ENCODE measurements around the gene CCL21. TPM values are rescaled to one million over a fixed set of nuclear protein-coding genes. Genes with fewer than 3 reads are reported as not detected.

CCL21 gene
- total RNA-seq, 1 experiment from 2014 or later = not detected

DNA sequence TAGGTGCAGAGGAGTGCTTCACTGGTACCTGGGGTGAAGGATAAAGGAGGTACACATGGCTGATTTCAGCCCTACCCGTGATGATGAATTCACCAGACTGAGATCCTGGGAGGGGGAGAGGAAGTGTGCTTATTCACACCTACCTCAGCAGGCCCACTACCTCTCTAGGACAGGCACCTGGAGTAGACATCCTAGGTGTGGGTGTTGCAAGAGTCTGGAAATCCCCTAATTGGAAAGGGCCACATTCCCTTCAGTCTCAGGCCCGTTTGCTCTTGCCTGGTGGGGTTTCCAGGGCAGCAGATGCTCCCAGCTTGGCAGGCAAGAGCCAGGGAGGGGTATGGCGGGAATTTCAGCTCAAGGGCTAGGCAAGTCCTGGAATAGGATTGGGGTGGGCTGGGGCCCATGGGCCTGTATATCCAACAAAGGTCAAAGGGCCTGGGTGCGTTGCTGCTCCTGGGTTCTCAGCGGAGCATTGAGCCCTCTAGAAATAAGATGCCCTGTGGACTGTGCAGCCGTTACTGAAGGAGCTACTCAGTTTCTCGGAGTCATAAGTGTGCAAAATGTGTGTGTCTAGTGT lies 5.8 kb upstream of the CCL21 start:
- ChIA-PET POLR2A (no interaction called here), CTCF (no interaction called here)
- TF ChIP-seq, protein P1, sequence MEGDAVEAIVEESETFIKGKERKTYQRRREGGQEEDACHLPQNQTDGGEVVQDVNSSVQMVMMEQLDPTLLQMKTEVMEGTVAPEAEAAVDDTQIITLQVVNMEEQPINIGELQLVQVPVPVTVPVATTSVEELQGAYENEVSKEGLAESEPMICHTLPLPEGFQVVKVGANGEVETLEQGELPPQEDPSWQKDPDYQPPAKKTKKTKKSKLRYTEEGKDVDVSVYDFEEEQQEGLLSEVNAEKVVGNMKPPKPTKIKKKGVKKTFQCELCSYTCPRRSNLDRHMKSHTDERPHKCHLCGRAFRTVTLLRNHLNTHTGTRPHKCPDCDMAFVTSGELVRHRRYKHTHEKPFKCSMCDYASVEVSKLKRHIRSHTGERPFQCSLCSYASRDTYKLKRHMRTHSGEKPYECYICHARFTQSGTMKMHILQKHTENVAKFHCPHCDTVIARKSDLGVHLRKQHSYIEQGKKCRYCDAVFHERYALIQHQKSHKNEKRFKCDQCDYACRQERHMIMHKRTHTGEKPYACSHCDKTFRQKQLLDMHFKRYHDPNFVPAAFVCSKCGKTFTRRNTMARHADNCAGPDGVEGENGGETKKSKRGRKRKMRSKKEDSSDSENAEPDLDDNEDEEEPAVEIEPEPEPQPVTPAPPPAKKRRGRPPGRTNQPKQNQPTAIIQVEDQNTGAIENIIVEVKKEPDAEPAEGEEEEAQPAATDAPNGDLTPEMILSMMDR (IDR thresholded peaks at IDR 0.05; ENCODE audit: insufficient read depth in 1 of 2, low read depth in 1 of 2, low read length in 1 of 2, severe bottlenecking in 1 of 2, unreplicated experiment in 1 of 2) = no peak
- DNase-seq = no peak
- Mint-ChIP-seq H3K36me3 (ENCODE audit: insufficient read depth, unreplicated experiment) (no peaks in the 10 kb centered on the region), H3K4me3 (ENCODE audit: unreplicated experiment) (no peak overlapping the region), H3K27me3 (ENCODE audit: insufficient read depth, unreplicated experiment) (peaks cover 21% of the 10 kb centered on the region), H3K4me1 (ENCODE audit: low read depth, unreplicated experiment) (no peaks in the 10 kb centered on the region), H3K27ac (ENCODE audit: unreplicated experiment) (no peak overlapping the region), H3K9me3 (ENCODE audit: unreplicated experiment) (no peaks in the 10 kb centered on the region)
- Histone ChIP-seq H3K36me3 (ENCODE audit: control insufficient read depth, insufficient read depth, low read length) (no peaks in the 10 kb centered on the region), H3K4me3 (ENCODE audit: low read depth, low read length) (no peak overlapping the region), H3K9me3 (no peaks in the 10 kb centered on the region), H3K4me1 (no peaks in the 10 kb centered on the region), H3K27me3 (replicated peaks; ENCODE audit: control insufficient read depth, insufficient read depth, low read length) (no peaks in the 10 kb centered on the region; the same call in 1 of the 2 replicates)
- BruUV-seq (replicated peaks) = no TSS peak
- intact Hi-C loops (cut with micrococcal nuclease; ENCODE audit: unreplicated experiment) = no loop called here

DNA sequence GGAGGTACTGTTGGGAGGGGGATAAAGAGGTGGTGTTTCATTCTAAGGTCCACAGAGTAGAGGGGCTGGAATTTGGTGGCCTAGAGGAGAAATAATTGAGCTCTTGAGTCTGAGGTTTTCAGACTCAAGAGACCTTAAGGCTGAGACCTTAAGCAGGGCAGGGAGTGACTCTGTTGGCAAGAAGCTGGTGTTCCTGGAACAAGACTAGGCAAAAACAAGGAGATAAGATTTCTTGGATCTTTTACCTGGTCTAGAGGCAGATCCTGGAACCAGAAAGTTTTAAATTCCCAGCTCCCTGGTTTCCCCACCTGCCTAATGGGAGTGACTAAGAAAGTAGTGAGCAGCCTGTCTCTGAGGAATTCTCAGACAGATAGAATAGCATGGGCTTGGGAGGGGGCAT lies 4.1 kb upstream of the CCL21 start:
- CTCF ChIA-PET = interaction anchor here (0.9 kb wide), 1 partner anchor 11 kb away, joined by 3 read pairs; no protein-coding TSS in a partner anchor
- peaks cover 20% of the 10 kb centered on the region for H3K27me3 Mint-ChIP-seq (ENCODE audit: insufficient read depth, unreplicated experiment)

DNA sequence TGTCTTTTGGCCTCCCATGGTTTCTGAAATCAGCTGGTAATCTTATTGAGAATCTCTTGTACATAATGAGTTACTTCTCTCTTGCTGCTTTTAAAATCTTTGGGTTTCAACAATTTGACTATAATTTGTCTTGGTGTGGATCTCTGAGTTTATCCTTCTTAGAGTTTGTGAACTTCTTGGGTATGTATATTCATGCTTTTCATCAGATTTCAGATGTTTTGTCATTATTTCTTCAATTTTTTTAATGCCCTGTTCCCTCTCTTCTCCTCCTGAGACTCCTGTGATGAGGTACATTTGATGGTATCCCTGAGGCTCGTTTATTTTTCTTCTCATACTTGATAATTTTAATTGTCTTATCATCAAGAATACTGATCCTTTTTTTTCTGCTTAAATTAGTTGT lies 2.2 kb upstream of the CCL21 start:
- BruUV-seq (replicated peaks) = no TSS peak
- TF ChIP-seq, protein P1 (IDR thresholded peaks at IDR 0.05; ENCODE audit: insufficient read depth in 1 of 2, low read depth in 1 of 2, low read length in 1 of 2, severe bottlenecking in 1 of 2, unreplicated experiment in 1 of 2) = no peak
- no peaks in the 10 kb centered on the region for H3K9me3 ChIP-seq
- POLR2A ChIA-PET = no interaction called here
- Mint-ChIP-seq H3K27ac (ENCODE audit: unreplicated experiment) (no peak overlapping the region), H3K9me3 (ENCODE audit: unreplicated experiment) (no peaks in the 10 kb centered on the region), H3K4me1 (ENCODE audit: low read depth, unreplicated experiment) (no peaks in the 10 kb centered on the region), H3K36me3 (ENCODE audit: insufficient read depth, unreplicated experiment) (no peaks in the 10 kb centered on the region), H3K27me3 (ENCODE audit: insufficient read depth, unreplicated experiment) (peaks cover 20% of the 10 kb centered on the region), H3K4me3 (ENCODE audit: unreplicated experiment) (no peak overlapping the region)
- no peak for DNase-seq
- H3K4me1 ChIP-seq = no peaks in the 10 kb centered on the region
- H3K4me3 ChIP-seq (ENCODE audit: low read depth, low read length) = no peak overlapping the region
- H3K36me3 ChIP-seq (ENCODE audit: control insufficient read depth, insufficient read depth, low read length) = no peaks in the 10 kb centered on the region
- CTCF ChIA-PET = no interaction called here
- no peaks in the 10 kb centered on the region; the same call in 1 of the 2 replicates for H3K27me3 ChIP-seq (replicated peaks; ENCODE audit: control insufficient read depth, insufficient read depth, low read length)
- intact Hi-C loops (cut with micrococcal nuclease; ENCODE audit: unreplicated experiment) = no loop called here

More for the DNA sequence above, 4.1 kb upstream of the CCL21 start:
- Histone ChIP-seq H3K4me3 (ENCODE audit: low read depth, low read length) (no peak overlapping the region), H3K27me3 (replicated peaks; ENCODE audit: control insufficient read depth, insufficient read depth, low read length) (no peaks in the 10 kb centered on the region; the same call in 1 of the 2 replicates), H3K36me3 (ENCODE audit: control insufficient read depth, insufficient read depth, low read length) (no peaks in the 10 kb centered on the region), H3K4me1 (no peaks in the 10 kb centered on the region), H3K9me3 (no peaks in the 10 kb centered on the region)
- no peaks in the 10 kb centered on the region for H3K9me3 Mint-ChIP-seq (ENCODE audit: unreplicated experiment)
- TF ChIP-seq, protein P1 (IDR thresholded peaks at IDR 0.05; ENCODE audit: insufficient read depth in 1 of 2, low read depth in 1 of 2, low read length in 1 of 2, severe bottlenecking in 1 of 2, unreplicated experiment in 1 of 2) = no peak
- POLR2A ChIA-PET = no interaction called here
- H3K4me3 Mint-ChIP-seq (ENCODE audit: unreplicated experiment) = no peak overlapping the region
- DNase-seq = no peak
- no peak overlapping the region for H3K27ac Mint-ChIP-seq (ENCODE audit: unreplicated experiment)
- no peaks in the 10 kb centered on the region for H3K36me3 Mint-ChIP-seq (ENCODE audit: insufficient read depth, unreplicated experiment)
- BruUV-seq (replicated peaks) = no TSS peak
- intact Hi-C loops (cut with micrococcal nuclease; ENCODE audit: unreplicated experiment) = no loop called here
- no peaks in the 10 kb centered on the region for H3K4me1 Mint-ChIP-seq (ENCODE audit: low read depth, unreplicated experiment)
